ENCODE data around the gene ATP1B1. TPM values are rescaled to one million over a fixed set of nuclear protein-coding genes. Genes with fewer than 3 reads are reported as not detected.

ATP1B1 gene
- total and polyA plus RNA-seq, 9 of the 15 experiments (the other 6 are each of a cell fraction or from before 2014, with no cell fraction given): 0.76 to 3.0 (median 1.7) TPM

- H3K4me1 ChIP-seq (replicated peaks in 1 of 2; ENCODE audit: control insufficient read depth in 2 of 2, insufficient read depth in 2 of 2, low read length in 2 of 2): no peaks in the 10 kb centered on the region
- no peaks in the 10 kb centered on the region for H4K20me1 ChIP-seq (replicated peaks; ENCODE audit: control insufficient read depth, insufficient read depth, low read length)
- no peak overlapping the region for H3K27ac ChIP-seq (ENCODE audit: extremely low read depth, low read depth, low read length)
- H3K9me3 ChIP-seq (replicated peaks; ENCODE audit: control insufficient read depth, insufficient read depth, low read depth, low read length): no peaks in the 10 kb centered on the region
- no peaks in the 10 kb centered on the region for H3K27me3 ChIP-seq (ENCODE audit: control insufficient read depth in 2 of 2, insufficient read depth in 2 of 2, low read length in 2 of 2)
- no peak overlapping the region for H3K4me2 ChIP-seq (ENCODE audit: insufficient read depth, low read length)
- H2AFZ ChIP-seq (ENCODE audit: low read depth, low read length): no peak overlapping the region
- H3K9me1 ChIP-seq (ENCODE audit: control insufficient read depth, insufficient read depth, low read length): no peaks in the 10 kb centered on the region
- H3K4me3 ChIP-seq: no peak overlapping the region
- no peaks in the 10 kb centered on the region for H3K79me2 ChIP-seq (ENCODE audit: control insufficient read depth, insufficient read depth, low read length)
- 39% methylated on average over 2 of the region's 2 CpGs for WGBS (ENCODE audit: insufficient coverage, low coverage, missing lambda C conversion rate)
- ChIA-PET CTCF (ENCODE audit: low intra/inter-chr PET ratio) (no interaction called here), POLR2A (interaction anchor here (0.7 to 1.0 kb wide), 2 partner anchors 8 to 47 kb away, joined by 3 read pairs; no protein-coding TSS in a partner anchor)
- DNase-seq (ENCODE audit: extremely low read depth in 1 of 4, low spot score in 3 of 4) (no peak), FAIRE-seq (no peak), ATAC-seq (no peak)
- intact Hi-C loops (cut with micrococcal nuclease): no loop called here
- BruUV-seq (replicated peaks): no TSS peak
- in situ Hi-C loops (cut with MboI): no loop called here
- H3K9ac ChIP-seq (ENCODE audit: insufficient read depth in 1 of 2, low read depth in 2 of 2, low read length in 2 of 2): no peak overlapping the region
- H3K36me3 ChIP-seq (ENCODE audit: control insufficient read depth, insufficient read depth, low read length): no peaks in the 10 kb centered on the region
- TF ChIP-seq ZFP36 (IDR thresholded peaks at IDR 0.05; ENCODE audit: low read depth, low read length, partially characterized antibody) (no peak), RAD21 (CRISPR knock-in tag; conservative IDR thresholded peaks at IDR 0.05 in 1 of 2, IDR thresholded peaks at IDR 0.05 in 1 of 2) (peak; percentile 35 to 48; a peak in 3 of 4 replicates), L3MBTL2 (IDR thresholded peaks at IDR 0.05) (no peak), RBM22 (IDR thresholded peaks at IDR 0.05; ENCODE audit: low read depth, low read length, poor library complexity, severe bottlenecking) (no peak), CHD7 (IDR thresholded peaks at IDR 0.05; ENCODE audit: low read depth, low read length) (no peak), ETV5 (CRISPR knock-in tag; IDR thresholded peaks at IDR 0.05; ENCODE audit: low read depth) (no peak), BMI1 (IDR thresholded peaks at IDR 0.05; ENCODE audit: low read length) (no peak), POU5F1 (IDR thresholded peaks at IDR 0.05; ENCODE audit: borderline replicate concordance, low read depth, low read length, partially characterized antibody) (no peak)
These were observed 27.5 kb downstream of the ATP1B1 start for GRCh38 chr1:169133801-169134502.
